K562 (cell line): ENCODE data around the gene LRRC15. TPM values are rescaled to one million over a fixed set of nuclear protein-coding genes. Genes with fewer than 3 reads are reported as not detected.

ENCODE experiments used
- ATAC-seq: fragments of 200-7000 bp; cut with Tn5 transposase; 3 replicates; pipeline ENCODE4 v1.9.1; 2020; ENCODE audit warnings: moderate library complexity
- BruUV-seq: library from RNA; stranded (reverse); fragments of 400-500 nt; replicated peaks from 2 replicates; lab custom pipeline; 2021; lab: Mats Ljungman, UMichigan
- CTCF ChIA-PET: fragments of 300-600 bp; formaldehyde crosslinking; extraction: SDS; loops from one replicate; lab custom pipeline; 2021; ENCODE audit warnings: low intra/inter-chr PET ratio; lab: Yijun Ruan, JAX
- POLR2A ChIA-PET: fragments of 300-600, 350-650 bp; sonication (Branson Sonifier 250); formaldehyde crosslinking; extraction: SDS; loops from one replicate; lab custom pipeline; 2021; ENCODE audit warnings: antibody characterized with exemption, inconsistent platforms; lab: Yijun Ruan, JAX
- DNase-seq, 4 experiments: peaks; one replicate each; pipeline versions ENCODE4 v3.0.0 to v3.0.0-alpha.2; 2011 to 2018; ENCODE audit warnings: low spot score in 3 of 4, mixed read lengths in 3 of 4; ENCODE audit errors: extremely low read depth in 1 of 4
- FAIRE-seq: peaks from 2 replicates; lab custom pipeline; 2011; peaks lifted over from hg19 to GRCh38; lab: Jason Lieb, UNC
- H2AFZ ChIP-seq: 2 replicates; pipeline ENCODE4 v1.6.0; 2011; ENCODE audit warnings: low read depth, low read length, control low read depth, inconsistent platforms
- H3K27ac ChIP-seq: fragments of 200-600 bp; 3 replicates; pipeline ENCODE4 v1.8.0; 2011; ENCODE audit warnings: low read depth, mild to moderate bottlenecking, control low read depth, inconsistent platforms, low read length, moderate library complexity, mixed read lengths; ENCODE audit errors: extremely low read depth
- H3K27me3 ChIP-seq, 2 experiments: fragments of 300-600 bp in 1 of 2; 2 replicates in 1 of 2; 3 replicates in 1 of 2; pipeline versions ENCODE4 v1.6.0 to v1.8.0; 2011; ENCODE audit warnings: inconsistent platforms in 2 of 2, low read length in 2 of 2, mild to moderate bottlenecking in 1 of 2, mixed read lengths in 1 of 2, moderate library complexity in 1 of 2; ENCODE audit not compliant: control insufficient read depth in 2 of 2, insufficient read depth in 2 of 2
- H3K36me3 ChIP-seq: fragments of 300-600 bp; 3 replicates; pipeline ENCODE4 v1.8.0; 2011; ENCODE audit warnings: mild to moderate bottlenecking, low read length, inconsistent platforms; ENCODE audit not compliant: control insufficient read depth, insufficient read depth
- H3K4me1 ChIP-seq, 2 experiments: fragments of 200-600 bp in 1 of 2; replicated peaks in 1 of 2; 2 replicates in 1 of 2; 3 replicates in 1 of 2; pipeline versions ENCODE4 v1.5.1 to v1.8.0; 2011; ENCODE audit warnings: inconsistent platforms in 2 of 2, low read length in 2 of 2, mild to moderate bottlenecking in 1 of 2, mixed read lengths in 1 of 2, moderate library complexity in 1 of 2; ENCODE audit not compliant: control insufficient read depth in 2 of 2, insufficient read depth in 2 of 2
- H3K4me2 ChIP-seq: 2 replicates; pipeline ENCODE4 v1.6.1; 2011; ENCODE audit warnings: low read length, control low read depth, inconsistent platforms, mixed read lengths; ENCODE audit not compliant: insufficient read depth
- H3K4me3 ChIP-seq: fragments of 200-600 bp; sonication (generic), shearing (Covaris generic); 2 replicates; pipeline ENCODE4 v1.5.1; 2016; ENCODE audit warnings: control low read depth, inconsistent platforms
- H3K79me2 ChIP-seq: fragments of 200-600 bp; 3 replicates; pipeline ENCODE4 v1.8.0; 2011; ENCODE audit warnings: low read length, inconsistent platforms; ENCODE audit not compliant: control insufficient read depth, insufficient read depth
- H3K9ac ChIP-seq, 2 experiments: 2 replicates each; pipeline versions ENCODE4 v1.6.0 to v1.6.1; 2011; ENCODE audit warnings: low read depth in 2 of 2, low read length in 2 of 2, control low read depth in 1 of 2, inconsistent platforms in 1 of 2, mild to moderate bottlenecking in 1 of 2, mixed read lengths in 1 of 2; ENCODE audit not compliant: insufficient read depth in 1 of 2
- H3K9me1 ChIP-seq: one replicate; pipeline ENCODE4 v1.6.0; 2011; ENCODE audit warnings: inconsistent platforms, mild to moderate bottlenecking, low read length, moderate library complexity; ENCODE audit not compliant: control insufficient read depth, insufficient read depth
- H3K9me3 ChIP-seq: replicated peaks from 2 replicates; pipeline ENCODE4 v1.5.1; 2011; ENCODE audit warnings: low read depth, low read length, inconsistent platforms; ENCODE audit not compliant: control insufficient read depth, insufficient read depth
- H4K20me1 ChIP-seq: replicated peaks from 2 replicates; pipeline ENCODE4 v1.6.1; 2011; ENCODE audit warnings: low read length, inconsistent platforms, mixed read lengths; ENCODE audit not compliant: control insufficient read depth, insufficient read depth
- ATF2 ChIP-seq: sonication (generic); formaldehyde crosslinking; IDR thresholded peaks from 2 replicates; pipeline ENCODE4 v1.8.1; 2022; ENCODE audit warnings: missing genetic modification reagents
- BCL6 ChIP-seq: fragments of 250-450 bp; sonication (Bioruptor Pico); IDR thresholded peaks from 2 replicates; pipeline ENCODE4 v1.4.0; 2020
- CGGBP1 ChIP-seq: fragments of 250-450 bp; sonication (Bioruptor Pico); IDR thresholded peaks from 2 replicates; pipeline ENCODE4 v1.9.0; 2021; ENCODE audit warnings: mild to moderate bottlenecking
- GATAD2A ChIP-seq: fragments of 450-650 bp; IDR thresholded peaks from 2 replicates; pipeline ENCODE4 v1.6.1; 2017
- HDAC8 ChIP-seq: fragments of 450-650 bp; IDR thresholded peaks from 2 replicates; pipeline ENCODE4 v1.6.1; 2016; ENCODE audit warnings: mild to moderate bottlenecking, missing genetic modification characterization, moderate library complexity, missing compliant biosample characterization
- HEY1 ChIP-seq: fragments of 250-450 bp; sonication (Bioruptor Pico); IDR thresholded peaks from 2 replicates; pipeline ENCODE4 v1.5.0; 2020; ENCODE audit warnings: mild to moderate bottlenecking, moderate library complexity, borderline replicate concordance
- JUND ChIP-seq, 2 experiments: IDR thresholded peaks; 2 replicates in 1 of 2; 3 replicates in 1 of 2; pipeline ENCODE4 v1.6.1; 2011; ENCODE audit warnings: borderline replicate concordance in 2 of 2, low read depth in 2 of 2, low read length in 2 of 2, improper control_type of control experiment in 1 of 2, missing biosample characterization in 1 of 2, missing genetic modification characterization in 1 of 2, missing genetic modification reagents in 1 of 2
- NCOA4 ChIP-seq: fragments of 450-650 bp; IDR thresholded peaks from 2 replicates; pipeline ENCODE4 v1.6.1; 2018; ENCODE audit warnings: mild to moderate bottlenecking; ENCODE audit not compliant: partially characterized antibody
- SMAD3 ChIP-seq: fragments of 450-650 bp; formaldehyde crosslinking; conservative IDR thresholded peaks from 2 replicates; pipeline ENCODE4 v1.4.0; 2020; ENCODE audit warnings: mild to moderate bottlenecking
- TEAD4 ChIP-seq, 2 experiments: sonication (generic) in 1 of 2; formaldehyde crosslinking in 1 of 2; IDR thresholded peaks; 2 replicates each; pipeline versions ENCODE4 v1.6.1 to v1.8.0; 2012 to 2022; ENCODE audit warnings: borderline replicate concordance in 1 of 2, inconsistent platforms in 1 of 2, low read length in 1 of 2, mild to moderate bottlenecking in 1 of 2, missing genetic modification reagents in 1 of 2
- TRIM24 ChIP-seq, 2 experiments: fragments of 450-650 bp; IDR thresholded peaks; 2 replicates each; pipeline ENCODE4 v1.6.1; 2016
- ZNF431 ChIP-seq: sonication (generic); formaldehyde crosslinking; IDR thresholded peaks from 2 replicates; pipeline ENCODE4 v1.8.0; 2022; ENCODE audit warnings: mild to moderate bottlenecking, missing genetic modification reagents
- ZNF589 ChIP-seq: fragments of 200-800 bp; sonication (Bioruptor generic); IDR thresholded peaks from 2 replicates; pipeline ENCODE4 v1.6.1; 2016; ENCODE audit warnings: low read depth, missing genetic modification characterization, missing compliant biosample characterization
- WGBS: fragments of 100-300 bp; shearing (Covaris generic); methylation state at CpG from one replicate; pipeline ENCODE4 v1.1.6; 2016; ENCODE audit warnings: low coverage, mixed read lengths; ENCODE audit not compliant: insufficient coverage; ENCODE audit errors: missing lambda C conversion rate; 5-methylcytosine and 5-hydroxymethylcytosine counted together
- in situ Hi-C: fragments of 300-500 bp; cut with MboI; formaldehyde crosslinking; loops from 4 replicates; pipeline ENCODE4 v1.15.0; 2018; ENCODE audit warnings: inconsistent platforms, mixed read lengths
- intact Hi-C: fragments of 100-400 bp; cut with micrococcal nuclease; formaldehyde crosslinking; loops from 2 replicates; pipeline ENCODE4 v1.14.2; 2022
- polyA plus RNA-seq, 8 experiments: library from polyadenylated mRNA; depleted of rRNA in 4 of 8; stranded (reverse) in 5 of 8; unstranded in 3 of 8; fragments of >200 nt; fragmentation: Nextera tagmentation in 2 of 8; fragmentation: Illumina TruSeq in 1 of 8; extraction: Ambion mirVana in 2 of 8; extraction: Trizol in 1 of 8; gene quantifications; 2 replicates each; pipeline versions ENCODE4 v1.2.1 to v1.2.3, GENCODE V29; 2011 to 2014; ENCODE audit warnings: inconsistent platforms in 1 of 8, missing spikeins in 1 of 8
- total RNA-seq, 7 experiments: library from RNA; depleted of rRNA in 6 of 7; stranded (reverse); fragments of >200 nt in 6 of 7; fragmentation: Illumina TruSeq in 2 of 7; extraction: Trizol in 2 of 7; gene quantifications; 2 replicates each; pipeline versions ENCODE4 v1.2.1 to v1.2.3, GENCODE V29; 2011 to 2021; ENCODE audit warnings: low replicate concordance in 1 of 7

The LRRC15 gene
- total and polyA plus RNA-seq, 9 of the 15 experiments (the other 6 are each of a cell fraction or from before 2014, with no cell fraction given), result not detected

GRCh38 chr3:194354315-194354714, 15.2 kb downstream of the LRRC15 start:
- no peaks in the 10 kb centered on the region for H3K9me3 ChIP-seq
- WGBS, result 0% methylated on average over 2 of the region's 2 CpGs
- no peak overlapping the region for H3K9ac ChIP-seq
- FAIRE-seq, result no peak
- peaks cover 3% of the 10 kb centered on the region; the same call in 1 of the 2 replicates for H4K20me1 ChIP-seq
- peak; percentile 13; the same call in 2 of the 3 replicates for ATAC-seq
- H3K4me3 ChIP-seq, result no peak overlapping the region
- no peak overlapping the region for H2AFZ ChIP-seq
- H3K4me1 ChIP-seq, result peaks cover 0 to 11% of the 10 kb centered on the region in 2 experiments; a peak in 2 of 5 replicates
- TF ChIP-seq TEAD4 (IDR thresholded peaks at IDR 0.05; ENCODE audit: low read length) (no peak), TEAD4 (CRISPR knock-in tag; IDR thresholded peaks at IDR 0.05; ENCODE audit: borderline replicate concordance) (no peak), BCL6 (CRISPR knock-in tag) (no peak), HEY1 (CRISPR knock-in tag) (no peak), TRIM24 (IDR thresholded peaks at IDR 0.05) (no peak), GATAD2A (no peak), NCOA4 (no peak), ZNF431 (no peak), JUND (IDR thresholded peaks at IDR 0.05; ENCODE audit: borderline replicate concordance, low read depth, low read length) (no peak), JUND (tag; IDR thresholded peaks at IDR 0.05; ENCODE audit: borderline replicate concordance, low read depth, low read length) (no peak), HDAC8 (no peak), ATF2 (CRISPR knock-in tag) (no peak), SMAD3 (CRISPR knock-in tag) (no peak), ZNF589 (no peak), CGGBP1 (no peak)
- BruUV-seq, result no TSS peak
- H3K27ac ChIP-seq, result no peak overlapping the region
- ChIA-PET POLR2A (interaction anchor here (0.6 to 1.2 kb wide), 4 partner anchors 24 to 66 kb away, joined by 3 to 4 read pairs (median 3); no protein-coding TSS in a partner anchor), CTCF (no interaction called here)
- H3K36me3 ChIP-seq, result no peaks in the 10 kb centered on the region
- H3K4me2 ChIP-seq, result no peak overlapping the region
- H3K27me3 ChIP-seq, result peaks cover 34 to 36% of the 10 kb centered on the region in 2 experiments
- in situ Hi-C loops (no loop called here), intact Hi-C loops (no loop called here)
- H3K79me2 ChIP-seq, result no peaks in the 10 kb centered on the region
- DNase-seq, result no peak
- H3K9me1 ChIP-seq, result no peaks in the 10 kb centered on the region
